Measurements from ENCODE around the gene AP3S1. TPM values are rescaled to one million over a fixed set of nuclear protein-coding genes. Genes with fewer than 3 reads are reported as not detected.
"Not testable (repeated sequence)": the region's sequence is repeated elsewhere in the genome, so short reads cannot be mapped to it uniquely, and the experiment has no call there.

AP3S1 gene
- total and polyA plus RNA-seq, 4 experiments from 2014 or later, result 44.5 to 97.3 (median 57.9) TPM

GRCh38 chr5:115806986-115807653 is 34.6 kb upstream of the AP3S1 start:
- Mint-ChIP-seq H3K4me1 (peaks cover 0 to 3% (median 0%) of the 10 kb centered on the region in 4 donors), H3K9me3 (peaks cover 0 to 2% (median 0%) of the 10 kb centered on the region in 8 donors), H3K4me3 (no peak overlapping the region), H3K27me3 (peaks cover 10 to 11% of the 10 kb centered on the region in 2 donors), H3K27ac (no peak overlapping the region), H3K36me3 (no peaks in the 10 kb centered on the region)
- ChIA-PET POLR2A (ENCODE audit: partially characterized antibody) (no interaction called here), CTCF (ENCODE audit: partially characterized antibody) (interaction anchor here (0.7 kb wide), 1 partner anchor 30 kb away, joined by 3 read pairs; no protein-coding TSS in a partner anchor)
- no peak overlapping the region for H3K27ac ChIP-seq (ENCODE audit: low read depth, low read length)
- H3K4me1 ChIP-seq (ENCODE audit: insufficient read depth, low read length), result no peaks in the 10 kb centered on the region
- no peaks in the 10 kb centered on the region for H3K36me3 ChIP-seq (ENCODE audit: insufficient read depth, low read length)
- intact Hi-C loops (cut with micrococcal nuclease), result no loop called here
- H3K27me3 ChIP-seq (ENCODE audit: insufficient read depth, low read length), result no peaks in the 10 kb centered on the region
- H3K9me3 ChIP-seq (ENCODE audit: control insufficient read depth in 1 of 2, low read length in 2 of 2), result no peaks in the 10 kb centered on the region
- H3K4me3 ChIP-seq (ENCODE audit: low read length in 2 of 2), result no peak overlapping the region
- DNase-seq, result no peak

- Mint-ChIP-seq H3K27me3 (peaks cover 11 to 14% of the 10 kb centered on the region in 2 donors), H3K9me3 (peaks cover 0 to 2% (median 0%) of the 10 kb centered on the region in 8 donors), H3K4me3 (no peak overlapping the region), H3K36me3 (no peaks in the 10 kb centered on the region), H3K4me1 (peaks cover 0 to 3% (median 0%) of the 10 kb centered on the region in 4 donors), H3K27ac (no peak overlapping the region)
- intact Hi-C loops (cut with micrococcal nuclease), result no loop called here
- no peak overlapping the region for H3K4me3 ChIP-seq (ENCODE audit: low read length in 2 of 2)
- no peak for DNase-seq
- H3K27ac ChIP-seq (ENCODE audit: low read depth, low read length), result no peak overlapping the region
- H3K9me3 ChIP-seq (ENCODE audit: control insufficient read depth in 1 of 2, low read length in 2 of 2), result no peaks in the 10 kb centered on the region
- no peaks in the 10 kb centered on the region for H3K27me3 ChIP-seq (ENCODE audit: insufficient read depth, low read length)
- ChIA-PET POLR2A (ENCODE audit: partially characterized antibody) (no interaction called here), CTCF (ENCODE audit: partially characterized antibody) (no interaction called here)
- no peaks in the 10 kb centered on the region for H3K36me3 ChIP-seq (ENCODE audit: insufficient read depth, low read length)
- H3K4me1 ChIP-seq (ENCODE audit: insufficient read depth, low read length), result no peaks in the 10 kb centered on the region
These were observed 34.1 kb upstream of the AP3S1 start for GRCh38 chr5:115807654-115808052.

GRCh38 chr5:115808066-115808465 is 33.7 kb upstream of the AP3S1 start:
- POLR2A ChIA-PET (ENCODE audit: partially characterized antibody); H3K4me1 ChIP-seq (ENCODE audit: insufficient read depth, low read length); H3K27me3 ChIP-seq (ENCODE audit: insufficient read depth, low read length); H3K9me3 Mint-ChIP-seq; H3K27ac ChIP-seq (ENCODE audit: low read depth, low read length); H3K4me3 Mint-ChIP-seq; intact Hi-C loops (cut with micrococcal nuclease); H3K27ac Mint-ChIP-seq; H3K36me3 ChIP-seq (ENCODE audit: insufficient read depth, low read length); H3K4me3 ChIP-seq (ENCODE audit: low read length in 2 of 2); DNase-seq; H3K9me3 ChIP-seq (ENCODE audit: control insufficient read depth in 1 of 2, low read length in 2 of 2); H3K36me3 Mint-ChIP-seq; CTCF ChIA-PET (ENCODE audit: partially characterized antibody); H3K4me1 Mint-ChIP-seq: not testable (repeated sequence)
- peaks cover 12 to 15% of the 10 kb centered on the region in 2 donors for H3K27me3 Mint-ChIP-seq

GRCh38 chr5:115809946-115810345 is 31.8 kb upstream of the AP3S1 start:
- Histone ChIP-seq H3K4me1 (ENCODE audit: insufficient read depth, low read length) (peaks cover under 1% of the 10 kb centered on the region), H3K9me3 (ENCODE audit: control insufficient read depth in 1 of 2, low read length in 2 of 2) (no peaks in the 10 kb centered on the region), H3K27ac (ENCODE audit: low read depth, low read length) (no peak overlapping the region), H3K4me3 (ENCODE audit: low read length in 2 of 2) (no peak overlapping the region), H3K27me3 (ENCODE audit: insufficient read depth, low read length) (peaks cover 1% of the 10 kb centered on the region), H3K36me3 (ENCODE audit: insufficient read depth, low read length) (no peaks in the 10 kb centered on the region)
- Mint-ChIP-seq H3K4me3 (no peak overlapping the region), H3K9me3 (no peaks in the 10 kb centered on the region), H3K27me3 (peaks cover 27 to 31% of the 10 kb centered on the region in 2 donors), H3K4me1 (peaks cover 0 to 8% (median under 1%) of the 10 kb centered on the region in 4 donors), H3K36me3 (no peaks in the 10 kb centered on the region), H3K27ac (no peak overlapping the region)
- intact Hi-C loops (cut with micrococcal nuclease), result no loop called here
- no peak for DNase-seq
- CTCF ChIA-PET (ENCODE audit: partially characterized antibody), result no interaction called here
- POLR2A ChIA-PET (ENCODE audit: partially characterized antibody), result no interaction called here

GRCh38 chr5:115810761-115811160 is 31.0 kb upstream of the AP3S1 start:
- Histone ChIP-seq H3K9me3 (ENCODE audit: control insufficient read depth in 1 of 2, low read length in 2 of 2) (no peaks in the 10 kb centered on the region), H3K27ac (ENCODE audit: low read depth, low read length) (no peak overlapping the region), H3K27me3 (ENCODE audit: insufficient read depth, low read length) (peaks cover 9% of the 10 kb centered on the region), H3K4me1 (ENCODE audit: insufficient read depth, low read length) (peaks cover 9% of the 10 kb centered on the region), H3K4me3 (ENCODE audit: low read length in 2 of 2) (no peak overlapping the region), H3K36me3 (ENCODE audit: insufficient read depth, low read length) (no peaks in the 10 kb centered on the region)
- Mint-ChIP-seq H3K27me3 (peaks cover 34 to 38% of the 10 kb centered on the region in 2 donors), H3K27ac (no peak overlapping the region), H3K4me1 (peaks cover 3 to 16% (median 7%) of the 10 kb centered on the region in 4 donors), H3K36me3 (no peaks in the 10 kb centered on the region), H3K9me3 (no peaks in the 10 kb centered on the region), H3K4me3 (no peak overlapping the region)
- CTCF ChIA-PET (ENCODE audit: partially characterized antibody), result no interaction called here
- intact Hi-C loops (cut with micrococcal nuclease), result no loop called here
- no peak for DNase-seq
- POLR2A ChIA-PET (ENCODE audit: partially characterized antibody), result no interaction called here

GRCh38 chr5:115811406-115811805 is 30.3 kb upstream of the AP3S1 start:
- Histone ChIP-seq H3K4me3 (ENCODE audit: low read length in 2 of 2) (no peak overlapping the region), H3K27ac (ENCODE audit: low read depth, low read length) (no peak overlapping the region), H3K36me3 (ENCODE audit: insufficient read depth, low read length) (no peaks in the 10 kb centered on the region), H3K9me3 (ENCODE audit: control insufficient read depth in 1 of 2, low read length in 2 of 2) (no peaks in the 10 kb centered on the region), H3K4me1 (ENCODE audit: insufficient read depth, low read length) (peaks cover 15% of the 10 kb centered on the region), H3K27me3 (ENCODE audit: insufficient read depth, low read length) (peaks cover 15% of the 10 kb centered on the region)
- DNase-seq, result no peak
- peaks cover 5 to 21% (median 8%) of the 10 kb centered on the region in 4 donors for H3K4me1 Mint-ChIP-seq
- H3K27me3 Mint-ChIP-seq, result peaks cover 38 to 42% of the 10 kb centered on the region in 2 donors
- no peak overlapping the region for H3K4me3 Mint-ChIP-seq
- H3K36me3 Mint-ChIP-seq, result no peaks in the 10 kb centered on the region
- intact Hi-C loops (cut with micrococcal nuclease), result no loop called here
- ChIA-PET POLR2A (ENCODE audit: partially characterized antibody) (no interaction called here), CTCF (ENCODE audit: partially characterized antibody) (no interaction called here)
- H3K9me3 Mint-ChIP-seq, result no peaks in the 10 kb centered on the region
- H3K27ac Mint-ChIP-seq, result no peak overlapping the region

- CTCF ChIA-PET (ENCODE audit: partially characterized antibody), result no interaction called here
- Histone ChIP-seq H3K36me3 (ENCODE audit: insufficient read depth, low read length) (no peaks in the 10 kb centered on the region), H3K4me1 (ENCODE audit: insufficient read depth, low read length) (peaks cover 16% of the 10 kb centered on the region), H3K27me3 (ENCODE audit: insufficient read depth, low read length) (peaks cover 23% of the 10 kb centered on the region), H3K4me3 (ENCODE audit: low read length in 2 of 2) (no peak overlapping the region), H3K9me3 (ENCODE audit: control insufficient read depth in 1 of 2, low read length in 2 of 2) (no peaks in the 10 kb centered on the region), H3K27ac (ENCODE audit: low read depth, low read length) (no peak overlapping the region)
- POLR2A ChIA-PET (ENCODE audit: partially characterized antibody), result no interaction called here
- H3K27me3 Mint-ChIP-seq, result peaks cover 42 to 48% of the 10 kb centered on the region in 2 donors
- intact Hi-C loops (cut with micrococcal nuclease), result no loop called here
- peaks cover 5 to 24% (median 9%) of the 10 kb centered on the region in 4 donors for H3K4me1 Mint-ChIP-seq
- no peak for DNase-seq
- no peaks in the 10 kb centered on the region for H3K36me3 Mint-ChIP-seq
- no peak overlapping the region for H3K27ac Mint-ChIP-seq
- no peaks in the 10 kb centered on the region for H3K9me3 Mint-ChIP-seq
- H3K4me3 Mint-ChIP-seq, result no peak overlapping the region
These were observed 29.4 kb upstream of the AP3S1 start for GRCh38 chr5:115812372-115812771.
